ENCODE data around the gene ANLN.

- TF ChIP-seq CTCF (IDR thresholded peaks at IDR 0.05; ENCODE audit: borderline replicate concordance, extremely low read depth, low read length, poor library complexity, severe bottlenecking) (no peak), EZH2 (IDR thresholded peaks at IDR 0.05; ENCODE audit: borderline replicate concordance, low read depth, low read length, severe bottlenecking) (no peak)
Observed at GRCh38 chr7:36475381-36475780, 85.7 kb downstream of the ANLN start.

Measured in DND-41 (cell line).